ENCODE measurements around the gene CD5L. TPM values are rescaled to one million over a fixed set of nuclear protein-coding genes. Genes with fewer than 3 reads are reported as not detected.

Gene CD5L
- total and polyA plus RNA-seq, 4 donors = 7.9 to 124 (median 35.4) TPM

DNA sequence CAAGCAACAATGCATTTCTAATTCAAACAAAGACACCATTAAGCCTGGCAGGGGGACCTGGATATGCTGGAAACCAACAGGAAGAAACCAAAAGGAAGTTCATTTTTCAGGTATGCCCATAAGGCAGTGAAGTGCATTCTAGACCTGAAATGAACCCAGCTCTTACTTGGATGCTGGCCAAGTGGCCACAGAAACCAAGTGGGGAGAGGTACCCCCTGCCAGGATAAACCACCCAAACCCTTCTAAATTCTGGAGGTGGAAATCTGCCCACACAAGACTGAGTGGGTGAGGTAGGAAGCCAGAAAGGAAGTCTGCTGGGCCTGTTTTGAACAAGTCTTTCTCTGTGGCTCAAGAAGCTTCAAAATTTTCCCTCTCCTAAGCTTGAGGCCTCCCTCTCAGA is 2.6 kb downstream of the CD5L start:
- no peak overlapping the region for H3K9ac ChIP-seq (ENCODE audit: low read depth in 1 of 2, low read length in 2 of 2)
- no peaks in the 10 kb centered on the region for H3K36me3 ChIP-seq (ENCODE audit: control insufficient read depth in 4 of 4, insufficient read depth in 3 of 4, low read depth in 1 of 4, low read length in 3 of 4)
- TF ChIP-seq FOXA2 (IDR thresholded peaks at IDR 0.05) (no peak), EGR1 (IDR thresholded peaks at IDR 0.05; ENCODE audit: low read depth in 2 of 2) (no peak), HNF4G (IDR thresholded peaks at IDR 0.05) (no peak), TAF1 (conservative IDR thresholded peaks at IDR 0.05) (no peak), FOXA1 (IDR thresholded peaks at IDR 0.05) (no peak), ATF3 (IDR thresholded peaks at IDR 0.05) (no peak), JUND (IDR thresholded peaks at IDR 0.05) (no peak), HNF4A (conservative IDR thresholded peaks at IDR 0.05) (no peak), RXRA (IDR thresholded peaks at IDR 0.05) (no peak), GABPA (IDR thresholded peaks at IDR 0.05 in 1 of 2, conservative IDR thresholded peaks at IDR 0.05 in 1 of 2) (no peak), RAD21 (IDR thresholded peaks at IDR 0.05) (no peak)
- TF ChIP-seq, protein P1, sequence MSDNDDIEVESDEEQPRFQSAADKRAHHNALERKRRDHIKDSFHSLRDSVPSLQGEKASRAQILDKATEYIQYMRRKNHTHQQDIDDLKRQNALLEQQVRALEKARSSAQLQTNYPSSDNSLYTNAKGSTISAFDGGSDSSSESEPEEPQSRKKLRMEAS (IDR thresholded peaks at IDR 0.05) = no peak
- no peak for DNase-seq (ENCODE audit: low spot score)
- no peak overlapping the region for H3K27ac ChIP-seq (ENCODE audit: low read depth in 1 of 2, low read length in 2 of 2)
- H3K4me3 ChIP-seq (ENCODE audit: low read depth in 1 of 3, low read length in 3 of 3) = no peak overlapping the region
- peaks cover 0 to 3% (median 0%) of the 10 kb centered on the region in 4 donors for H3K9me3 ChIP-seq (ENCODE audit: control insufficient read depth in 4 of 4, low read length in 3 of 4)
- H3K4me1 ChIP-seq (ENCODE audit: control insufficient read depth in 4 of 4, insufficient read depth in 4 of 4, low read length in 3 of 4) = no peaks in the 10 kb centered on the region
- no peaks in the 10 kb centered on the region for H3K27me3 ChIP-seq (ENCODE audit: control insufficient read depth in 4 of 4, insufficient read depth in 4 of 4, low read length in 3 of 4)

GRCh38 chr1:157834430-157834829 is 7.2 kb downstream of the CD5L start:
- H3K4me1 ChIP-seq (ENCODE audit: control insufficient read depth in 4 of 4, insufficient read depth in 4 of 4, low read length in 3 of 4) = no peaks in the 10 kb centered on the region
- H3K9ac ChIP-seq (ENCODE audit: low read depth in 1 of 2, low read length in 2 of 2) = no peak overlapping the region
- no peak for TF ChIP-seq EGR1 (IDR thresholded peaks at IDR 0.05; ENCODE audit: low read depth in 2 of 2)
- TF ChIP-seq REST (IDR thresholded peaks at IDR 0.05) = no peak
- no peak for TF ChIP-seq YY1 (IDR thresholded peaks at IDR 0.05)
- no peak for TF ChIP-seq RAD21 (IDR thresholded peaks at IDR 0.05)
- peaks cover 0 to 3% (median 0%) of the 10 kb centered on the region in 4 donors for H3K9me3 ChIP-seq (ENCODE audit: control insufficient read depth in 4 of 4, low read length in 3 of 4)
- no peaks in the 10 kb centered on the region for H3K36me3 ChIP-seq (ENCODE audit: control insufficient read depth in 4 of 4, insufficient read depth in 3 of 4, low read depth in 1 of 4, low read length in 3 of 4)
- no peak for DNase-seq (ENCODE audit: low spot score)
- no peak overlapping the region for H3K4me3 ChIP-seq (ENCODE audit: low read depth in 1 of 3, low read length in 3 of 3)
- no peaks in the 10 kb centered on the region for H3K27me3 ChIP-seq (ENCODE audit: control insufficient read depth in 4 of 4, insufficient read depth in 4 of 4, low read length in 3 of 4)
- H3K27ac ChIP-seq (ENCODE audit: low read depth in 1 of 2, low read length in 2 of 2) = no peak overlapping the region
- whole genome bisulfite sequencing = 70% methylated on average over 12 of the region's 12 CpGs

- no peak for TF ChIP-seq RAD21 (IDR thresholded peaks at IDR 0.05)
- no peak for TF ChIP-seq FOXA1 (IDR thresholded peaks at IDR 0.05)
- Histone ChIP-seq H3K9ac (ENCODE audit: low read depth in 1 of 2, low read length in 2 of 2) (no peak overlapping the region), H3K4me1 (ENCODE audit: control insufficient read depth in 4 of 4, insufficient read depth in 4 of 4, low read length in 3 of 4) (no peaks in the 10 kb centered on the region), H3K27ac (ENCODE audit: low read depth in 1 of 2, low read length in 2 of 2) (no peak overlapping the region), H3K27me3 (ENCODE audit: control insufficient read depth in 4 of 4, insufficient read depth in 4 of 4, low read length in 3 of 4) (no peaks in the 10 kb centered on the region), H3K9me3 (ENCODE audit: control insufficient read depth in 4 of 4, low read length in 3 of 4) (peaks cover 0 to 3% (median 0%) of the 10 kb centered on the region in 4 donors), H3K4me3 (ENCODE audit: low read depth in 1 of 3, low read length in 3 of 3) (no peak overlapping the region), H3K36me3 (ENCODE audit: control insufficient read depth in 4 of 4, insufficient read depth in 3 of 4, low read depth in 1 of 4, low read length in 3 of 4) (no peaks in the 10 kb centered on the region)
- WGBS = 71% methylated on average over 6 of the region's 6 CpGs
- no peak for DNase-seq (ENCODE audit: low spot score)
Observed at GRCh38 chr1:157833145-157833544, 8.5 kb downstream of the CD5L start.
